ENCODE measurements around the gene SIAH2. TPM values are rescaled to one million over a fixed set of nuclear protein-coding genes. Genes with fewer than 3 reads are reported as not detected.

Gene SIAH2
- total RNA-seq, 1 experiment from 2014 or later, result 117 TPM

DNA sequence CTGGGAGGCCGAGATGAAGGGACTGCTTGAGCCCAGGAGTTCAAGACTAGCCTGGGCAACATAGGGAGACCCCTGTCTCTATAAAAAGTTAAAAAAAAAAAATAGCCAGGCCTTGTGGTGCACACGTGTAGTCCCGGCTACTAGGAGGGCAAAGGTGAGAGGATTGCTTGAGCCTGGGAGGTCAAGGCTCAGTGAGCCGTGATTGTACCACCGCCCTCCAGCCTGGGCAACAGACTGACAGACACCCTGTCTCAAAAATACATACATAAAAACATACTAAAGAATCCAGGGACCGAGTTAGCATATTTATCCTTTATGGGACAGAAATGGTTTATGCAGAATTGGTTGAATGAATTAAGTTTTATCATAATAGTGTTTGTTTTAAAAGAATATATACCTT, 13.7 kb downstream of the SIAH2 start:
- no peak for DNase-seq (ENCODE audit: low spot score)

DNA sequence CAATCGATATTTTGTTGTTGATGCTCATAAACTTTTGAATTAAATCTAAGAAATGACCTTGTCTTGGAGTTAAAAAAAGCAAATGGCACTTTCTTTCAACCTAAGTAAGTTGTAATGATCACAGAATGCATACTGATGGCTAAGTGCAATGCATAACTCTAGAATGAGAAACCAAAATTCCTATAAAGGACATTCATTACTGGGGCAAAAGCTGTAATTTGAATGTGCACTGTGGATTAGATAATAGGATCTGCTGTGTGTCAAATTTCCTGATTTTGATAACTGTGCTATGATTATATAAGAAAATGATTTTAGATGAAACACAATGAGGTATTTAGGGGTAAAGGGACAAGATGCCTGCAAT, 14.3 kb downstream of the SIAH2 start:
- no peak for DNase-seq (ENCODE audit: low spot score)

DNA sequence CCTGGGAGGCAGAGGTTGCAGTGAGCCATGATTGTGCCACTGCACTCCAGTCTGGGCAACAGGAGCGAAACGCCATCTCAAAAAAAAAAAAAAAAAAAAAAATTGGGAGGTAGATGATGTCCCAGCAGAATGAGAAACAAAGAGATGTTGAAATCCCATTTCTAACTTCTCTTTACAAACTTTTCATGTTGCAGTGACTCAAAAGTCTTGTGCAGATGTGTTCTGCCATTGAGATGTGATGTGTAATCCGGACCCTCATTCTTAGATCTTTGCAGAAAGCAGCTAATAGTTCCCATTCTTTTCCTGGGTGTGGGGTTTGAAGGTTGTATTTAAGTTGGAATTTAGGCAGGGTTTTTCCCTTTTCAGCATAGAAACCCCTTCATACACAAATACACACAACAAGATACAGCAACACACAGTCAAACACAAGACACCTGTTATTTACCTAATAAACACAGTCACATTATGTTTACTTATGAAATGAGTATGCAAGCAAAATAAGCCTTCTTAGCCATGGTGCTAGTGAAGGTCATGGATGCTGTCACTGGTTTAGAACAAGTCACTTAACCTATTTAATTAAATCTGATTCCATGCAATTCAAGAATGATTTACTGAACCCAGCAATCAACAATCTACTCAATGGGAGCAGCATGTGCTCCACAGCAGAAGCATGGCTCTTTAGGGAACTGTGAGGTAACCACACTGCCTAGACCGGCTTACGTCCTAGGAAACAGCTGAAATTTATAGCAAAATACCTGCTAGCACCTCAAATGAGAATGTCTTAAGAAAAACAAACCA, 14.9 kb downstream of the SIAH2 start:
- DNase-seq (ENCODE audit: low spot score), result no peak

DNA sequence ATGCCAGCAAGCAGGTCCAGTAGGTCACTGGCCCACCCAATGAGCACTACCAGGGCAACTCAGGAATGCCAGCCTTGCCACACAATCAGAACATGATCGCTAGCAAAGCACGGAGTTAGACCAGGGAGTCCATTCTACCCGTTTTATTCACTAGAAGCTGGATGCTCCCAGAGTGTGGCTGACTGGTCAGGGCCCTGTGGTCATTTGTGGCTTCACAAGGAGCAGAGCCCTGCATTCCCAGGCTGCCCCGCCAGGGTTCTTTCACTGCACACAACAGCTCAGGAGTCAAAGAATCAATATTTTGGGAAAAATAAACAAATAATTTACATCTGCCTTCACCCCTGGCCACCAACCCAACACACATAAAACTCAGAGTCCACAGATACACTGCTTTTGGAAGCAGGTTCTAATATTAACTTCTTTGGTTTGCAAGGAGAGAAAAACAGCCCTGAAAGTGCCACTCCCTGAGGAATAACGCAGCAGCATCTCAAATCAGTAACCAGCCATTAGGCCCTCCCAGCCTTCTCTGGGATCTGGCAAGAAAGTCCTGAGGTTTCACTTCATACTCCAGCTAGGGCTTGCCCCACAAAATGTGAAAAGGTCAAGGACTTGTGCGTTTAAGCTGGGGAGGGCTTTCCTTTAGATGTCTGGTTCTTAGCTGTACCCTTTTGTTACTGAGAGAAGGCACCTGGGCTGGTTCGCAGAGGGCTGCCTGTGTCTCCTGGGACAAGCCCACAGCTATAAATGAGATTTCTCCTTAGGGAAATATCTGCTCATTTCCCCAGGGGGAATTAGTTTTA, 16.0 kb downstream of the SIAH2 start:
- no peak for DNase-seq (ENCODE audit: low spot score)

DNA sequence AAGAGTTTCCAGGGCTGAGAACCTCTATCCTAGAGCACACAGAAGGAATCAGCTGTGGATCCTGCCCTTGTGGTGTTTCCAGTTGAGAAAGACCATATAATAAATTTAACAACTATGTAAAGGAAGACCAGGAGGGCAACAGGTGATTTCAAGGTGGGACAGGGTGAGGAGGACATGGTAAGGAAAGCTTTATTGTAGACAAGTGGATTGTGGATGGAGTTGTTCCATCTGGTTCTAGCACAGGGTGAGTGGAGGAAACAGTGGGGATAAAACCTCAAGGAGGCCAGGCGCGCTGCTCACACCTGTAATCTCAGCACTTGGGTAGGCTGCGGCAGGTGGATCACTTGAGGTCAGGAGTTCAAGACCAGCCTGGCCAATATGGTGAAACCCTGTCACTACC, 17.1 kb downstream of the SIAH2 start:
- DNase-seq (ENCODE audit: low spot score), result no peak

DNA sequence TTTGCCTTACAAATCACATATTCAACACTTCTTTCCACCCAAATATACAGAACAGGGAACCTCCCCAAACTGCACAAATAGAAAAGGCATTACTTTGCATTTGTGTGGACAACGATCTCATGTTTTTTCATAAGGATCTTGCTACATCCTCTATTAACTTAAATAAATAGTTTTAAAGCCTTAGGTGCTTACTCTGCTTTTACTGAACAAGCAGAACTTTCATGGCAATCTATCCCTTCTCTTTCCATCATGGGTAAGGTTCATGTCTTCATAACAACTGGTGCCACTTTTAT, 18.1 kb downstream of the SIAH2 start:
- no peak for DNase-seq (ENCODE audit: low spot score)

DNA sequence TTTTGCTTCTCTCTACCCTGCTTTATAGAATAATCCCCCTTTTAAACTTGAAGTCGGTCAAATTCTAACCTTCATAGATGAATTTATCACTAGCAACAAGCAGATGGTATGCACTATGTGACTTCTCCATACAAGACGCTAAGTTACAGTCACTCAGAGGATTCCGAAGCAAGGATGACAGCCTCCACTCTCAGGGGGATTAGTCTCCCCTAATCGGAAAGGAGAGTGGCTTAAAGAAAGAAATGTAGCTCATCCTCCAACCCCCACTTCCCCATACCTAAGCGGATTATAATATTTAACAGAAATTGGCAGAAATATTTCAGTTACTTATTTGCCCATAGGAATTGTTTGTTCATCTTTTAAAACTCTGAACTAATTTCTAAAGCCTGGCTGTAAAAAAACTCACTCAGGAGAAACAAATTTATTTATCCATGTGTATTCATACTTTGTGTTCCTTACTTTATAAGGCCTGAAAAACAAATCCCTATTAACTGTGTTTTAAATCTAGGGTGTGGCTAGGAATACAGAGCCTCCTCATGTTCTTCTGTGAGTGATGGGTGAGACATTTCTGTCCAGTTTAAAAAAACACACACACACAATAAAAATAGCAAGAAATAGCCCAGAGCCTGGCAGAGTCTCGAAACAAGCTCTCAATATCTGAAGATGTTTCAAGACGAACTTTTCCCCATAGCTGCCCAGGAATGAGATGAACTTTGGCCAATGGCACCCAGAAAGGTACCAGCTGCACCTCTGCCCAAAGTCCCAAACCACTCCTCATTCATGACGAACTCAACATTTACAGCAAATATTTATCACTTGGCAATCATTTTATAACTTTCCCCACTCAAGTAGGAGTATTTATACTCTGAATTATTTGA, 18.7 kb downstream of the SIAH2 start:
- no peak for DNase-seq (ENCODE audit: low spot score)

DNA sequence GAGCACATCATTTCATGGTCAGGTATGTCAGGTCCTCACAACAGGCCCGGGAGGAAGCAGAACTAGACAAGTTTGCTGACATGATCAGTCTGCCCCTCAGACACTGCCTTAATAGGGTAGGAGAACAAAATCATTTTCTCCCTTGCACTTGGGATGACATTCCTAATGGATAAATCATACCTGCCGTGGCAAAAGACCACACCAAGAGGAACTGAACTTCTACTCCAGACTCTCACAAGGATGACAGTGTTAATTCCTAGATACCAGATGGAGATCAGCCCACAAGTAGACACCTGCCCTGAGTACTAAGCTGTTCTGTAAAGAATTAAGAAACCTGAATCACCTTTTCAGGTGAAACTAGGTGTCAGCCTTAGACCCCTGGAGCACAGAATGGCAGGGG, 19.5 kb downstream of the SIAH2 start:
- DNase-seq (ENCODE audit: low spot score), result no peak

DNA sequence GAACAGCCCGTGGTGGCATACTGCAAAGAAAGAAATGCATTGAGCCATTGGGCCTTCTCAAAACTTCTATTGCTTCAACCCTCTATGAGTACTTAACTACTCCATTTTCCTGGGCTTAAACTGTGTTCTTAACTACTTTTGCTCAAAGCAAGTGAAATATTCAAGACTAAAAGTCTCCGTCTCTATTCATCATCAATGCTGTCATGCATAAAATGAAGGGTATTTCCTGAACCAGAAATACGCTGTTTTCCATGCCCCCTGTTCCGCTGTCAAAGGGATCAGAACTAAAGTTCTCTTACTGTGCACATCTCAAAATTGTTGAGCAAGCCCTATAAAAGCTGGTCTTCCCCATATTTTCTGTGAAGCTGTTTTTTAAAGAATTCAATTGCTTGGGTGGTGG, 20.3 kb downstream of the SIAH2 start:
- no peak for DNase-seq (ENCODE audit: low spot score)

DNA sequence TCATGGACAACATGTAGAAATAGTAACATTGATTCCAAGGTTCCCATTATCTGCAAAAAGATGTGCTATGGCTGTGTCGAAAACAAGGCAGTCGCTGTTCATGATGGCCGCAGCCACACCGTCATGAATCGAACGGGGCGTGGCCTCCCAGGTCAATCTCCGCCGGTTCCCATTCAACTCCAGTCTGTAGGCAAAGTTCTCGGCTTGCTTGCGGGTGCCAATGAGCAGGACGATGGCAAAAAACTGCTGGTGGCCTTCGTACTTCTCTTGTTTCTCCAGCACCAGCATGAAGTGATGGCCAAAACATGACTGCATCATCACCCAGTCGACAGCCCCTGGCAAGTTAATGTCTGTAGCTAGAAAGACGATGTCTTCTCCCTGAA, 20.8 kb downstream of the SIAH2 start:
- no peak for DNase-seq (ENCODE audit: low spot score)

DNA sequence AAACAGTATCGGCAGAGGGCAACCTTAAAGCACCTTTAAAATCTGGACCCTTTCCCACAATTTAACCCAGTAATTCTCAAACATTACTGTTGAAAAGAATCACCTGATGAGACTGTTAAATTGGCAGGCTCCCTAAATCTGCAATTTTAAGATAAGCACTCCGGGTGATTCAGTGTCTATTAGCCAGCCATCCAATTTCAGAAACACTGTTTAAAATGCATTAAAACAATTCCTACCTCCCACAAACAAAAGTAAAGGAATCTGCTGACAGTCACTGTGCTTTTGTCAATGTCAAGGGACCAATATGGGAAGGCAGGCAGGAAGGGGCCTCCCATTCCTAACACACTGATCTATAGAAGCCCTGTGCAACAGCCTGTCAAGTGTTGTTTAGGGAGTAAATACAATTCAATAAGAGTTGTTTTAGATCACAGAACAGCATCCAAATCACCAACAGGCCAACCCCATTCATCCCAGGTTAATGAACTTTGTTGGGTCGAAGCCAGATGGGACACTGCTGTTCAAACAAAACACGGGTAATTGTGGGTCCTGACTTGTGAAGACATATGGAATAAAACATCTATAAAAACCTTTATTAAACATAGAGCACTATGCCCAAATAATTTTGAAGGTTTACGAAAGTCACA, 21.4 kb downstream of the SIAH2 start:
- DNase-seq (ENCODE audit: low spot score), result no peak

DNA sequence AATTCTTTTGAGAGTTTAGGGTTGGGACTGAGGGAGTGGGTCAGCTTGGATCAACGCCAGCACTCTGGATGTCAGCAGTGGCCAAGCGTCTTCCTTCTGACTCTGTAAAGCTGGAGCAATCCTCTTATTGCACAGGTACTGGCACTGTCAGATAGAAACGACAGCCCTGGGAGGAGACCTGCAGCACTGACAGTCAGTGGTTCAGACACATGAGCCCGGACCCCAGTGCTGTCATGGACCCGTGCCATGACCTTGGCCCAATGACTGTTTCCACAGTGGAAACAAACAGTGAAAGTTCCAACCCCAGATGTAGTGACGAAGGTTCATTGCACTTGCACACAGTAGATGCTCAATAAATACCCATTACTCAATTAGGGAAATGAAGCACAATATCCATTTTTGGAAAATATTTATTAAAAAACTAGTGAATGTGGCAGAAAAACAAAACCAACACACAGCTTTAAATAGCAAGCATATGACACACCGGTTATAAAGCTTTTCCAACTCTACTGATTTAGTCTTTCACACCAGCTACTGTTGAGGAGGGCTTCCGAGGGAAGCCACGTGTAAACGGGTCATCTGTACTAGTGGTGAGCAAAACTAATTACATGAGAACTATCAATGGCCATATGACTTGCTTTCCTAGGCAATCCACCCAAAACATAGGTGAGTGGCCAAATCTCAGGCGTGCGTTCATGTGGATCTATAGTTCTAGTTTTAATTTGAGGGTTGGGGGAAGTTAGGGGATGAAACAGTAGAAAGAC, 22.1 kb downstream of the SIAH2 start:
- no peak for DNase-seq (ENCODE audit: low spot score)

DNA sequence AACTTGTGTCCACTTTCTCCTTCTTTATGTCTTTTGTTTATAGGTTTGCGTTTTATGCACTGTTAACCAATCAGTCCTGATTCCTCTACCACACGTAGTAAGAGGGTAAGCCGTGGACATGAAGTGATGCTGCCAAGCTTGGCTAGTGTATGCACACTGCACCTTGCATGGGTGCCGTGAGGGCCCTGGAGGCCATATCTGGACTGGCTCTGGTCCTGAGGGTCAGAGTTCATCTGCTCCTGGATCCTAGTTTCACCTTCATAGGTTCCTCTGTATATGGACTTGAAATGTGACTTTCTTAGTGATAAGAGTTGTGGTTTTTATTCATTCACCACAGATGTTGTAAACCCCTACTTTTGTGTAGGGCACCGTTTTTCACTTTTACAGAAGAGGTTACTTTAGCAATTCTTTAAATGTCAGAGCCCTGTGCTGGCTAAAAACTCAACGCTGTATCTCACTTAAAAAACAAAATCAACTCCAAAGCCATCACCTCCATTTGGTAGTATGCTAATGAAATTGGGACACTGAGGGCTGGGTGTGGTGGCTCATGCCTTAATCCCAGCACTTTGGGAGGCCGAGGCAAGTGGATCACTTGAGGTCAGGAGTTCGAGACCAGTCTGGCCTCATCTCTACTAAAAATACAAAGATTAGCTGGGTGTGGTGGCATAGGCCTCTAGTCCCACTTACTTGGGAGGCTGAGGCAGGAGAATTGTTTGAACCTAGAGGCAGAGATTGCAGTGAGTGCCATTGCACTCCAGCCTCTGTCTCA, 22.9 kb downstream of the SIAH2 start:
- no peak for DNase-seq (ENCODE audit: low spot score)

DNA sequence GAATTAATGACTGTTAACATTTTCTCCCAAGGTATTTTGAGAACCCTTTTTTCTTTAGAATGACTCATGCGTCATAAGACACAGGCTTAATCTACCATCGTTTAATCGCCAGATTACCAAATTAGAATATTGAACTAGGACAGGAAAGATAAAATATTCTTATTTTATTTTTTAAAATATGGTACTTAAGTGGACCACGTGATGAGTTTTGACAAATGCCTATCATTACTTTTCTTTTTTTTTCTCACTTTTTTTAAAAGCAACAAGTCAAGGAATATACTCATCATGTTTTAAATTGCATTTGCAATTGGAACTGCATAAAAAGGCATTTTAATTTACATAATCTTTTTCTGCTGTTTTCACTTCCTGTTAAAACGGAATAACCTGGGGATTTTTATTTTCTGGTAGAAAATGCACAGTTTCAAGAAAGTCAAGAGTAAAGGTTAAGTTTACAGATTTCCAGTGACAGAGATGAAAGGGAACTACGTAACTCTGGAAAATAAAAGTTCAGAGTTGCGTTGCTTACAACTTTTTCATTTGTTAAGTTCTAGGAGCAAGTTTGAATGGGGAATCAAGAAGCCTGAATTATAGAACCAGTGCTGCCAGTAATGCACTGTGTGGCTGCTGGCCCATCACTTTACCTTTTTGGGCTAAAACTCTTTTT, 23.6 kb downstream of the SIAH2 start:
- no peak for DNase-seq (ENCODE audit: low spot score)

DNA sequence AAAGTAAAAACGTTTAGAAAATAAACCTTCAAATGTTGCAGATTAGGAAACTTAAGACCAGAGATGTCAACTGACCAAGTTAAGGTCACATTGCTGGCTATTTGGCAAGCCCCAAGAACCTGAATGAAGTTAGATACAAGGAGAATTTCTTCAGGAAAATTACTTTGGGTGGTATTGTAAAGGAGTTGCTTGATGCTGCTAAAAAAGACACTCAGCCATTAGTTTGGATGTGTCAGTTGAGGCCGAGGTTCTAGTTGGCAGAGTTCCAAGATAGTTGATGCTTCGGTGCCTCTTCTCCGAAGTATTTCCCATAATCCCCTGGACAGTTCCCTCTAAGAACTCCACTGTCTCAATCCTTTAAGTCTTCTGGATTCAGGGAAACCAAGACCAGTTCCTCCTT, 24.3 kb downstream of the SIAH2 start:
- no peak for DNase-seq (ENCODE audit: low spot score)

DNA sequence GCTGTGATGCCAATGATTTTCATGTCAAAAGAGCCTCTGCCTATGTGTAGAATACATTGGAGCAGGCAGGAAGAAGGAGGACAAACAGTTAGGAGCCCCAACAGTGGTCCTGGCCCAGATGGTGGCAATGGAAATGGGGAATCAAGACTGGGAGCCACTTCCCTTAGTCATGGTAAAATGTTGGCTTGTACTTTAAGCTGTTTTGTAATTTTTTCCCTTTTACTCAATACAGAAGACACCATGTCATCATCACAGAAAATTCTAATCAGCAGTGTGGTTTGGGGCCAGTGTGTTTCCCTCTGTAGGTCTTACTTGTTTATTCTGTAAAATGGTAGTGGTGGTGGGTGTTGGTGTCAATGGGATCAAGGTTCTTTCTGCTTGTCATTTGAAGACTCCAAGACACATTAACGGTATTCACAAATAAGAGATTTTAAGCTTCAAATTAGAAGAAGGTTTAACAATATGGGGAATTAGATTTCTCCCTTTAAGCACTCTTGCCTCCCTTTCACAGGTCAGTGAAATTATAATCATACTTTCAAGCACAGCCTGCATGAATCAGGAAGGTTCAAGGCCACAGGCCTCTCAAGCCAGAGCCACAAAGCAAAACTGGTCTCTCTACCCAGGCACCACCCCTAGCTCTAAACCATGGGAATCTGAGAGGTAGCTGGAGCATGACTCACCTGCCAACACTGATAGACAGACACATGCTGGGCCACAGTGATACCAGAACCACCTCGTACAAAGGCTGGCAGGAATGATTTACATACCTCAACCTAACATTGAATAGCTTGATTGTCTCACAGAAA, 24.9 kb downstream of the SIAH2 start:
- peak; percentile 82 for DNase-seq (ENCODE audit: low spot score)

DNA sequence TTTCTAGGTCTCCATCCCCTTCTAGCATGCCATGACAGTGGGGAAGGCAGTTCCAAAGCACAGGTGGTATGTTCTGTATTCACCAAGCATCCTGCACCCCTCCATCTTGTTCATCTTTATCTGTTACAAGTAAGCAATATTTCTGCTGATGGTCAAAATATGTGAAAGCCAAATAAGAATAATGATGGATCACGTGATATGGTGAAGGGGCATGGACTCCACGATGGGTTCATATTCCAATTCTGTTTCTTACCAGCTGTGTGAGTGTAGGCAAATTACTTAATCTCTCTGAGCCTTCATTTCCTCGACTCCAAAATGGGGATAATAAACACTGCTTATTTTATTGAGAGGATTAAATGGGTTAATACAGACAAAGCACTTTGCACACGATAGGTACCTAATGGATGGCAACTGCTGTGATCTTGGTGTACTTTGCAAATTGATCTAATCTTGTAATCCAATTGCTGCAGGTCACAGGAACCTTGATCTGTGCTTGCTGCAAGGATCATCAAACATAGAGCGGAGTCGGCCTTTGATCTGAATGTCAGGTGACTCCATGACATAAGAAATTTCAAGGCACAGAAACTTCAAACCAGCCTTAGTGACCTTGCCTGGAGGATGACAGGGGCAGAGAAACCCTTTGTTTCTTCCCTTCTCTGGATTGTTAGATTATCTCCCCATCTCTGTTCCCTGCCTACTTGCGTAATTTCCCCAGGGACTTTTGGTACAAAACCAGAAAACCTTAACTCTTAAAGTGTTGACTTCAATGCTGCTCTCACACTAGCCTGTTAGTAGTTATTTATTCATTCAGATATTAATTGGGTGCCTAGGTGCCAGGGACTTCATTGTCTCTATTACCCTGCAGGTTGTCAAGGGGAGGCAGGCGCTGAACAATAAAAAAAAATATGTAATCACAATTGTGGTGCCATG, 25.8 kb downstream of the SIAH2 start:
- no peak for DNase-seq (ENCODE audit: low spot score)

DNA sequence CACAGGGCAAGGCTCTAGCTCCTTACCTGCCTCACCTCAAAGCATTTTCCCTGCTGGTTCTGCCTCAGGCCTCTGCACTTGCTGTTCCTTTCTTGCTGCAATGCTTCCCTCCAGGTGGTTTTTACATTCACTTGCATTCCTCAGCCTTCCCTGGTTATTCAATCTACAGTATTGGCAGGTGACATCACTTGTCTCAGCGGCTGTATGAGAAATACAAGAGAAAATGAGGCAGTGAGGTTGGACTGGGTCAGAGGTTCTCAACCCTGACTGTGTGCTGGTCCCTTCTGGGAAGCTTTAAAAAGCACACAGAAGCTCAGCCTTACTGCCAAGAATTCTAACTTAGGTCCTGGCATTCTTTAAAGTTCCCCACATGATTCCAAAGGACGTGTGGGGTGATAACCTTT, 26.7 kb downstream of the SIAH2 start:
- no peak for DNase-seq (ENCODE audit: low spot score)

Data from HT-29 (cell line).